Measurements from ENCODE around the gene TNFRSF4. TPM values are rescaled to one million over a fixed set of nuclear protein-coding genes. Genes with fewer than 3 reads are reported as not detected.

Gene TNFRSF4
- total RNA-seq, 1 experiment from 2014 or later, result 0.62 TPM

DNA sequence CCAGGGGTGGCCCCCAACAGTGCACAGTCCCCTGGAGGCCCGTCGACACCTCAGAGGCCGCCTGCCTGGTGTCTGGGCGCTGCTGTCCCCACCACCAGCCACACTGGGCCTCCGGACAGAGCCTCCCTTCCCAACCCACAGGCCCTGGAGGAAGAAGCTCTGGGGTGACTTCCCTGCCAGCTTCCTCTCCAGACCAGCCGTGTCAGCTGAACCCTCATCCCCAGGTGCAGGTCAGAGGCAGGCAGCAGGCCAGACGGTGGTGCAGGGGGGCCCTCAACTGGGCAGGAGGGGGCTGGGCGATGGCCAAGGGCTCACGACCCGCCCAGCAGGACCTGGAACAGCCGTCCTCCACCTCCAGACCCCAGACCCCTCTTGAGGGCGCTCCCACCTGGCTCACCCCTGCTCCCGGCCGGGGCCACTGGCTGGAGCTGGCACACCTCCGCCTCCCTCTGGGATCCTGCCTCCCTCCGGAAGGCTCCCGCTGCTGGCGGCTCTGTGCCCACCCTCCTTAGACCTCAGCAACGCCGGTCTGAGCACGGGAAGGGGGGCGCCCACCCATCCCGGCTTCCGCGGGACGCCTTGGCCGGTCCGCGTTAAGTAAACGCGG is 8.1 kb downstream of the TNFRSF4 start:
- Histone ChIP-seq H3K27ac (ENCODE audit: low read length) (no peak overlapping the region), H3K4me1 (ENCODE audit: control insufficient read depth, insufficient read depth, low read length) (peaks cover 11% of the 10 kb centered on the region), H3K4me3 (ENCODE audit: low read depth in 2 of 2, low read length in 2 of 2) (peak overlapping the region; percentile 25 to 38), H3K27me3 (ENCODE audit: control insufficient read depth, insufficient read depth, low read length) (no peaks in the 10 kb centered on the region), H3K36me3 (ENCODE audit: control insufficient read depth, insufficient read depth, low read length) (no peaks in the 10 kb centered on the region), H3K9me3 (ENCODE audit: control insufficient read depth, insufficient read depth, low read depth, low read length) (no peaks in the 10 kb centered on the region)
- POLR2A ChIA-PET, result no interaction called here
- DNase-seq (ENCODE audit: low read depth, low spot score) (no peak), ATAC-seq (peak; percentile 5; the same call in 1 of the 2 replicates)
- TF ChIP-seq, protein P1, sequence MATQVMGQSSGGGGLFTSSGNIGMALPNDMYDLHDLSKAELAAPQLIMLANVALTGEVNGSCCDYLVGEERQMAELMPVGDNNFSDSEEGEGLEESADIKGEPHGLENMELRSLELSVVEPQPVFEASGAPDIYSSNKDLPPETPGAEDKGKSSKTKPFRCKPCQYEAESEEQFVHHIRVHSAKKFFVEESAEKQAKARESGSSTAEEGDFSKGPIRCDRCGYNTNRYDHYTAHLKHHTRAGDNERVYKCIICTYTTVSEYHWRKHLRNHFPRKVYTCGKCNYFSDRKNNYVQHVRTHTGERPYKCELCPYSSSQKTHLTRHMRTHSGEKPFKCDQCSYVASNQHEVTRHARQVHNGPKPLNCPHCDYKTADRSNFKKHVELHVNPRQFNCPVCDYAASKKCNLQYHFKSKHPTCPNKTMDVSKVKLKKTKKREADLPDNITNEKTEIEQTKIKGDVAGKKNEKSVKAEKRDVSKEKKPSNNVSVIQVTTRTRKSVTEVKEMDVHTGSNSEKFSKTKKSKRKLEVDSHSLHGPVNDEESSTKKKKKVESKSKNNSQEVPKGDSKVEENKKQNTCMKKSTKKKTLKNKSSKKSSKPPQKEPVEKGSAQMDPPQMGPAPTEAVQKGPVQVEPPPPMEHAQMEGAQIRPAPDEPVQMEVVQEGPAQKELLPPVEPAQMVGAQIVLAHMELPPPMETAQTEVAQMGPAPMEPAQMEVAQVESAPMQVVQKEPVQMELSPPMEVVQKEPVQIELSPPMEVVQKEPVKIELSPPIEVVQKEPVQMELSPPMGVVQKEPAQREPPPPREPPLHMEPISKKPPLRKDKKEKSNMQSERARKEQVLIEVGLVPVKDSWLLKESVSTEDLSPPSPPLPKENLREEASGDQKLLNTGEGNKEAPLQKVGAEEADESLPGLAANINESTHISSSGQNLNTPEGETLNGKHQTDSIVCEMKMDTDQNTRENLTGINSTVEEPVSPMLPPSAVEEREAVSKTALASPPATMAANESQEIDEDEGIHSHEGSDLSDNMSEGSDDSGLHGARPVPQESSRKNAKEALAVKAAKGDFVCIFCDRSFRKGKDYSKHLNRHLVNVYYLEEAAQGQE (IDR thresholded peaks at IDR 0.05; ENCODE audit: insufficient read depth in 1 of 2, low read depth in 2 of 2, low read length in 1 of 2), result no peak
- TF ChIP-seq SIN3A (IDR thresholded peaks at IDR 0.05; ENCODE audit: borderline replicate concordance, insufficient read depth, low read depth, low read length) (no peak), POLR2AphosphoS5 (IDR thresholded peaks at IDR 0.05; ENCODE audit: low read depth, low read length) (no peak), TCF7L2 (IDR thresholded peaks at IDR 0.05; ENCODE audit: low read depth, low read length) (no peak)
- TF ChIP-seq, protein P2, sequence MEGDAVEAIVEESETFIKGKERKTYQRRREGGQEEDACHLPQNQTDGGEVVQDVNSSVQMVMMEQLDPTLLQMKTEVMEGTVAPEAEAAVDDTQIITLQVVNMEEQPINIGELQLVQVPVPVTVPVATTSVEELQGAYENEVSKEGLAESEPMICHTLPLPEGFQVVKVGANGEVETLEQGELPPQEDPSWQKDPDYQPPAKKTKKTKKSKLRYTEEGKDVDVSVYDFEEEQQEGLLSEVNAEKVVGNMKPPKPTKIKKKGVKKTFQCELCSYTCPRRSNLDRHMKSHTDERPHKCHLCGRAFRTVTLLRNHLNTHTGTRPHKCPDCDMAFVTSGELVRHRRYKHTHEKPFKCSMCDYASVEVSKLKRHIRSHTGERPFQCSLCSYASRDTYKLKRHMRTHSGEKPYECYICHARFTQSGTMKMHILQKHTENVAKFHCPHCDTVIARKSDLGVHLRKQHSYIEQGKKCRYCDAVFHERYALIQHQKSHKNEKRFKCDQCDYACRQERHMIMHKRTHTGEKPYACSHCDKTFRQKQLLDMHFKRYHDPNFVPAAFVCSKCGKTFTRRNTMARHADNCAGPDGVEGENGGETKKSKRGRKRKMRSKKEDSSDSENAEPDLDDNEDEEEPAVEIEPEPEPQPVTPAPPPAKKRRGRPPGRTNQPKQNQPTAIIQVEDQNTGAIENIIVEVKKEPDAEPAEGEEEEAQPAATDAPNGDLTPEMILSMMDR (IDR thresholded peaks at IDR 0.05), result no peak; the same call in 1 of the 2 replicates
- intact Hi-C loops (cut with micrococcal nuclease; ENCODE audit: unreplicated experiment), result no loop called here
- CTCF ChIA-PET, result no interaction called here
- BruUV-seq (replicated peaks), result no TSS peak
- in situ Hi-C loops (cut with HindIII; ENCODE audit: low pct_unique_long_range_greater_than_20kb, low sequenced_read_pairs), result no loop called here

DNA sequence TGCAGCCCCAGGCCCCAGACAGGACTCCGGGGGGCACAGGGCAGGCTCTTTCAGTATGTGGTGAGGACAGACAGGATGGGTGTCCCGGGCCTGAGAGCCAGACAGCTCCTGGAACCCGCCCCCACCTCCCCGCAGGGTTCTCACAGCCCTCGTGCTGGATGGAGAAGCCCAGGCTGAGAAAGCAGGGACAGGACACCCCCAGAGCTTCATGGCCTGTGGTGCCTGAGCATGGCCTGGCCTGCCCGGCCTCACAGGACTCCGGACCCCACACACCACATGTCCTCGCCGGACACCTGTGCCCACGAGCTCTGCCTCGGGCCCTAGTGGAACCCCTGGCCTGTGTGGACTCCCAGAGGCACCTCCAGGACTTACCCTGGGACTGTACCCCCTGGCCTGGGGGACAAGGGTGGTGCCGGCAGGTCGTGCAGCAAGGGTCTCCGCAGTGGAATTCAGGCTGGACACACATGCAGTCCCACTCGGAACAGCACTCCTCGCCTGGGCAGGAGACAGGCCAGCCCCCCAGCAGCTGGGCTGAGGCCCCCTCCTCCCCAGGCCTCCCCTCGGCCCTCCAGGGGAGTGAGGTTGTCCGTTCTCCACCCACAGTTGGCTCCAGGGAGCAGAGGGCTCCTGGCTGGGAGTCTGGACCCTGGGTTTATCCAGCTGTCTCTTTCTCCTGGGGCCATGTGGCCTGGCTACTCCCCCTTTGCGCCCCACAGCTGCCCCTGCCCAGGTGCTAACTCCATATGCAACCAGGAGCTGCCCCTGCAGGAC is 8.8 kb downstream of the TNFRSF4 start:
- ATAC-seq (no peak), DNase-seq (ENCODE audit: low read depth, low spot score) (no peak)
- Histone ChIP-seq H3K27me3 (ENCODE audit: control insufficient read depth, insufficient read depth, low read length) (no peaks in the 10 kb centered on the region), H3K27ac (ENCODE audit: low read length) (no peak overlapping the region), H3K4me1 (ENCODE audit: control insufficient read depth, insufficient read depth, low read length) (peaks cover 11% of the 10 kb centered on the region), H3K4me3 (ENCODE audit: low read depth in 2 of 2, low read length in 2 of 2) (no peak overlapping the region), H3K9me3 (ENCODE audit: control insufficient read depth, insufficient read depth, low read depth, low read length) (no peaks in the 10 kb centered on the region), H3K36me3 (ENCODE audit: control insufficient read depth, insufficient read depth, low read length) (no peaks in the 10 kb centered on the region)
- ChIA-PET CTCF (no interaction called here), POLR2A (no interaction called here)
- TF ChIP-seq TCF7L2 (IDR thresholded peaks at IDR 0.05; ENCODE audit: low read depth, low read length) (no peak), POLR2AphosphoS5 (IDR thresholded peaks at IDR 0.05; ENCODE audit: low read depth, low read length) (no peak), SIN3A (IDR thresholded peaks at IDR 0.05; ENCODE audit: borderline replicate concordance, insufficient read depth, low read depth, low read length) (no peak)
- TF ChIP-seq, protein P1 (IDR thresholded peaks at IDR 0.05; ENCODE audit: insufficient read depth in 1 of 2, low read depth in 2 of 2, low read length in 1 of 2), result no peak
- TF ChIP-seq, protein P2 (IDR thresholded peaks at IDR 0.05), result no peak
- no TSS peak for BruUV-seq (replicated peaks)
- intact Hi-C loops (cut with micrococcal nuclease; ENCODE audit: unreplicated experiment), result no loop called here
- in situ Hi-C loops (cut with HindIII; ENCODE audit: low pct_unique_long_range_greater_than_20kb, low sequenced_read_pairs), result no loop called here

Measured in Panc1 (cell line).